Dedifferentiated amniotic fluid mesenchymal stem cell (primary cell): ENCODE results near the gene SLC18A2.
A peak's percentile ranks its signal among the peaks of the same experiment; 100 is the strongest.

Experiments
- DNase-seq: peaks from one replicate; pipeline ENCODE4 v3.0.0-alpha.2; 2016; ENCODE audit errors: extremely low spot score

SLC18A2 gene

GRCh38 chr10:117311261-117311660 is 70.3 kb downstream of the SLC18A2 start:
- no peak for DNase-seq

GRCh38 chr10:117312430-117312829 is 71.5 kb downstream of the SLC18A2 start:
- DNase-seq = no peak

- DNase-seq = no peak
These were observed 72.7 kb downstream of the SLC18A2 start for GRCh38 chr10:117313641-117314040.

- no peak for DNase-seq
These were observed 75.8 kb downstream of the SLC18A2 start for GRCh38 chr10:117316701-117317100.

- peak; percentile 27 for DNase-seq
These were observed 78.0 kb downstream of the SLC18A2 start for GRCh38 chr10:117318909-117319308.

- DNase-seq = peak; percentile 28
These were observed 79.2 kb downstream of the SLC18A2 start for GRCh38 chr10:117320050-117320665.

DNA sequence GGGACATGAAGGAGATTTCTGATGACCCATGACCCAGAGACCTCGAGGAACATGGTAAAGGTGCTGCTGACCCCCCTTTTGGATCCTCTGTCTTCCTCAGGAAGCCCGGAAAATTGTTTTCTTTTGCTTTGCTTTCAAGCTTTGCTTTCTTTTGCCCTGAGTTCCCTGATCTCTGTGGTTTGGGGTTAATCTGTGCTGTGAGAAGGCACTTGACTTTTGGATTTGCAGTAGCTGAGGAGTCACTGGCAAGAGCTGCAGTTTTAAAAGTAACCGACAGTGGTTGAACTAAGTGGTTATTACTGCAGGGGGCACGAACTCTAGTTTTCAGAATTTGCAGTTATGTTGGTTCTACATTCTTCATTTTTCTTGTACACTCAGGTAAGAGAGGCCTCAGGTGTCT is 81.3 kb downstream of the SLC18A2 start:
- DNase-seq = no peak

DNA sequence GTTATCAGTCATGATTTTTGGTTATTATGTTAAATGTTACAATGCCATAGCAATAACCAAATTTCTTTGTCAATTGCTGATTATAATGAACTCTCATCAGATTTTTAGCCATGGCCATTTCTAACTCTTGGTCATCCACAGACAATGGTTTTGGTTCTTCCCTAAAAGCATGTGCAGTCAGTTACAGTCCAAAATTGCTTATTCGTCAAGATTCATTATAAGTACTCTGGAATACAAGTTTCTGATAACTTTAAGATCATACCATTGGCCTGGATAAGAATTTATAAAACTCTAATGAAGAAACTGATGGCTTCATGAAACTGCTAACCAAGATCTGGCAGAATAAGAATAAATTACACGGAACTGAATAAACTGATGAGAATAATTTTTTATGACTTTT is 83.5 kb downstream of the SLC18A2 start:
- no peak for DNase-seq

- no peak for DNase-seq
These were observed 86.3 kb downstream of the SLC18A2 start for GRCh38 chr10:117327262-117327661.
